H9 (cell line): Measurements from ENCODE around the gene KRTAP20-2. TPM values are rescaled to one million over a fixed set of nuclear protein-coding genes. Genes with fewer than 3 reads are reported as not detected.

Experiments used
- DNase-seq: peaks from one replicate; pipeline ENCODE4 v3.0.0-alpha.2; 2017
- H2AFZ ChIP-seq: one replicate; pipeline ENCODE4 v1.6.1; 2013; ENCODE audit warnings: mild to moderate bottlenecking, low read length, control low read depth, moderate library complexity
- H2AK5ac ChIP-seq: 2 replicates; pipeline ENCODE4 v1.6.1; 2013; ENCODE audit warnings: low read length, control low read depth, mixed read lengths; ENCODE audit not compliant: insufficient read length
- H2BK120ac ChIP-seq: one replicate; pipeline ENCODE4 v1.6.1; 2013; ENCODE audit warnings: low read depth, mild to moderate bottlenecking, low read length, control low read depth, inconsistent platforms; ENCODE audit not compliant: poor library complexity, severe bottlenecking
- H2BK12ac ChIP-seq: 2 replicates; pipeline ENCODE4 v1.6.1; 2013; ENCODE audit warnings: low read length, control low read depth, mixed read lengths, low read depth; ENCODE audit not compliant: insufficient read length
- H2BK15ac ChIP-seq: 2 replicates; pipeline ENCODE4 v1.6.1; 2013; ENCODE audit warnings: low read depth, low read length, control low read depth
- H2BK20ac ChIP-seq: one replicate; pipeline ENCODE4 v1.6.1; 2013; ENCODE audit warnings: low read depth, mild to moderate bottlenecking, low read length, control low read depth, inconsistent platforms; ENCODE audit not compliant: poor library complexity, severe bottlenecking
- H2BK5ac ChIP-seq: 2 replicates; pipeline ENCODE4 v1.6.1; 2013; ENCODE audit warnings: low read length, control low read depth, mixed read lengths; ENCODE audit not compliant: insufficient read length
- H3K14ac ChIP-seq: 2 replicates; pipeline ENCODE4 v1.6.1; 2013; ENCODE audit warnings: low read length, control low read depth; ENCODE audit not compliant: insufficient read depth
- H3K18ac ChIP-seq: 2 replicates; pipeline ENCODE4 v1.6.1; 2013; ENCODE audit warnings: low read depth, mild to moderate bottlenecking, mixed read lengths, low read length, control low read depth; ENCODE audit not compliant: insufficient read length
- H3K23ac ChIP-seq: 2 replicates; pipeline ENCODE4 v1.6.1; 2013; ENCODE audit warnings: low read length, control low read depth, mixed read lengths, low read depth; ENCODE audit not compliant: insufficient read length
- H3K23me2 ChIP-seq: 2 replicates; pipeline ENCODE4 v1.6.1; 2013; ENCODE audit warnings: low read depth, mild to moderate bottlenecking, mixed read lengths, low read length, control low read depth; ENCODE audit not compliant: insufficient read length, poor library complexity, severe bottlenecking
- H3K27ac ChIP-seq: 2 replicates; pipeline ENCODE4 v1.5.1; 2013; ENCODE audit warnings: low read length, control low read depth, mixed read lengths, low read depth; ENCODE audit not compliant: insufficient read length
- H3K27me3 ChIP-seq: 2 replicates; pipeline ENCODE4 v1.6.1; 2013; ENCODE audit warnings: low read length, control low read depth, inconsistent platforms; ENCODE audit not compliant: insufficient read depth
- H3K4ac ChIP-seq: 2 replicates; pipeline ENCODE4 v1.6.1; 2013; ENCODE audit warnings: low read depth, mild to moderate bottlenecking, control low read depth, inconsistent platforms, low read length, moderate library complexity
- H3K4me1 ChIP-seq: 2 replicates; pipeline ENCODE4 v1.6.1; 2013; ENCODE audit warnings: low read length, control low read depth, inconsistent platforms; ENCODE audit not compliant: insufficient read depth
- H3K4me2 ChIP-seq: 2 replicates; pipeline ENCODE4 v1.6.1; 2013; ENCODE audit warnings: low read length, control low read depth, mixed read lengths; ENCODE audit not compliant: insufficient read length, insufficient read depth
- H3K56ac ChIP-seq: 2 replicates; pipeline ENCODE4 v1.6.1; 2013; ENCODE audit warnings: low read depth, mild to moderate bottlenecking, mixed read lengths, low read length, control low read depth; ENCODE audit not compliant: insufficient read length
- H3K79me1 ChIP-seq: 2 replicates; pipeline ENCODE4 v1.6.1; 2013; ENCODE audit warnings: low read depth, mild to moderate bottlenecking, moderate library complexity, low read length, control low read depth, inconsistent platforms; ENCODE audit not compliant: insufficient read depth, poor library complexity, severe bottlenecking
- H3K79me2 ChIP-seq: 2 replicates; pipeline ENCODE4 v1.6.1; 2013; ENCODE audit warnings: low read length, control low read depth, inconsistent platforms; ENCODE audit not compliant: insufficient read depth
- H3K9ac ChIP-seq: 2 replicates; pipeline ENCODE4 v1.6.1; 2013; ENCODE audit warnings: low read length, control low read depth, mixed read lengths; ENCODE audit not compliant: insufficient read length; ENCODE audit errors: extremely low read depth
- H3K9me3 ChIP-seq: one replicate; pipeline ENCODE4 v1.6.1; 2013; ENCODE audit warnings: low read depth, low read length, inconsistent platforms; ENCODE audit not compliant: control insufficient read depth
- H3T11ph ChIP-seq: one replicate; pipeline ENCODE4 v1.6.1; 2013; ENCODE audit warnings: mild to moderate bottlenecking, low read length, control low read depth, inconsistent platforms
- H4K20me1 ChIP-seq: one replicate; pipeline ENCODE4 v1.6.1; 2013; ENCODE audit not compliant: control insufficient read depth, insufficient read length, insufficient read depth
- H4K5ac ChIP-seq: 2 replicates; pipeline ENCODE4 v1.6.1; 2013; ENCODE audit warnings: low read depth, mild to moderate bottlenecking, mixed read lengths, low read length, control low read depth; ENCODE audit not compliant: insufficient read length
- H4K8ac ChIP-seq: replicated peaks from 2 replicates; pipeline ENCODE4 v1.6.1; 2013; ENCODE audit warnings: low read length, control low read depth, mixed read lengths, low read depth; ENCODE audit not compliant: insufficient read length
- H4K91ac ChIP-seq: 2 replicates; pipeline ENCODE4 v1.6.1; 2013; ENCODE audit warnings: low read depth, mild to moderate bottlenecking, moderate library complexity, mixed read lengths, low read length, control low read depth; ENCODE audit not compliant: insufficient read length
- H3K27ac Mint-ChIP-seq, 3 experiments: 2 replicates in 2 of 3; 3 replicates in 1 of 3; pipeline ENCODE4 v1.8.0; 2020 to 2021; ENCODE audit warnings: mixed read lengths in 3 of 3, mild to moderate bottlenecking in 1 of 3, moderate library complexity in 1 of 3
- H3K27me3 Mint-ChIP-seq: 2 replicates; pipeline ENCODE4 v1.8.0; 2021; ENCODE audit warnings: low read depth, mild to moderate bottlenecking, moderate library complexity, mixed read lengths
- H3K36me3 Mint-ChIP-seq, 3 experiments: 2 replicates in 2 of 3; 3 replicates in 1 of 3; pipeline ENCODE4 v1.8.0; 2020 to 2021; ENCODE audit warnings: low read depth in 3 of 3, mixed read lengths in 3 of 3; ENCODE audit not compliant: insufficient read depth in 1 of 3
- H3K4me1 Mint-ChIP-seq, 2 experiments: 2 replicates each; pipeline ENCODE4 v1.8.0; 2020; ENCODE audit warnings: mixed read lengths in 2 of 2
- H3K4me3 Mint-ChIP-seq, 2 experiments: 2 replicates in 1 of 2; 3 replicates in 1 of 2; pipeline ENCODE4 v1.8.0; 2020 to 2021; ENCODE audit warnings: mild to moderate bottlenecking in 2 of 2, mixed read lengths in 2 of 2, moderate library complexity in 1 of 2
- H3K9me3 Mint-ChIP-seq, 2 experiments: 2 replicates in 1 of 2; 3 replicates in 1 of 2; pipeline ENCODE4 v1.8.0; 2020; ENCODE audit warnings: mild to moderate bottlenecking in 2 of 2, mixed read lengths in 2 of 2, moderate library complexity in 1 of 2
- WGBS: extraction: QIAGEN DNeasy Blood & Tissue Kit; methylation state at CpG from one replicate; pipeline ENCODE4 v1.1.7; 2013; ENCODE audit warnings: missing lambda C conversion rate, low lambda C conversion rate, mixed read lengths; ENCODE audit not compliant: insufficient read length; ENCODE audit errors: extremely low coverage; 5-methylcytosine and 5-hydroxymethylcytosine counted together
- total RNA-seq: library from RNA; stranded (reverse); gene quantifications from 2 replicates; pipeline ENCODE4 v1.2.1, GENCODE V29; 2021
- TF ChIP-seq, protein P1 (sequence below): fragments of 200-600 bp; sonication (generic); conservative IDR thresholded peaks from 3 replicates; pipeline ENCODE4 v1.8.0; 2021; ENCODE audit warnings: antibody characterized with exemption, mild to moderate bottlenecking

KRTAP20-2 gene
- total RNA-seq, 1 experiment from 2014 or later, result not detected

DNA sequence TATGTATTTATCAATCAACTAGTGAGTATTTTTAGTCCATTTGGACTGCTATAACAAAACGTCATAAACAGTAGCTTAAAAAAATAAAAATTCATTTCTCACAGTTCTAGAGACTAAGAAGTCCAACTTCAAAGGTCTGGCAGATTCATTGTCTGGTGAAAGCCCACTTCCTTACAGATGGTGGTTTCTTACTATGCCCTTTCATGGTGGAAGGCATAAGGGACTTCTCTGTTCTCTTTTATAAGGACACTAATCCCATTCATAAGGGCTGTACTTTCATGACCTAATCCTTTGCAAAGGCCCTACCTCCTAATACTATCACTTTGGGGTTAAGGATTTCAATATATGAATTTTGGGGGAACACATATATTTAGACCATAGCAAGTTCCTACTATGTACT lies 45.6 kb downstream of the KRTAP20-2 start:
- H3K9me3 ChIP-seq, result no peaks in the 10 kb centered on the region
- H2BK120ac ChIP-seq, result no peak overlapping the region
- no peak overlapping the region for H4K91ac ChIP-seq
- H3K4me1 ChIP-seq, result no peaks in the 10 kb centered on the region
- no peak for DNase-seq
- no peaks in the 10 kb centered on the region for H3K4me1 Mint-ChIP-seq
- H3K79me2 ChIP-seq, result no peaks in the 10 kb centered on the region
- H3K4me3 Mint-ChIP-seq, result no peak overlapping the region
- TF ChIP-seq, protein P1, sequence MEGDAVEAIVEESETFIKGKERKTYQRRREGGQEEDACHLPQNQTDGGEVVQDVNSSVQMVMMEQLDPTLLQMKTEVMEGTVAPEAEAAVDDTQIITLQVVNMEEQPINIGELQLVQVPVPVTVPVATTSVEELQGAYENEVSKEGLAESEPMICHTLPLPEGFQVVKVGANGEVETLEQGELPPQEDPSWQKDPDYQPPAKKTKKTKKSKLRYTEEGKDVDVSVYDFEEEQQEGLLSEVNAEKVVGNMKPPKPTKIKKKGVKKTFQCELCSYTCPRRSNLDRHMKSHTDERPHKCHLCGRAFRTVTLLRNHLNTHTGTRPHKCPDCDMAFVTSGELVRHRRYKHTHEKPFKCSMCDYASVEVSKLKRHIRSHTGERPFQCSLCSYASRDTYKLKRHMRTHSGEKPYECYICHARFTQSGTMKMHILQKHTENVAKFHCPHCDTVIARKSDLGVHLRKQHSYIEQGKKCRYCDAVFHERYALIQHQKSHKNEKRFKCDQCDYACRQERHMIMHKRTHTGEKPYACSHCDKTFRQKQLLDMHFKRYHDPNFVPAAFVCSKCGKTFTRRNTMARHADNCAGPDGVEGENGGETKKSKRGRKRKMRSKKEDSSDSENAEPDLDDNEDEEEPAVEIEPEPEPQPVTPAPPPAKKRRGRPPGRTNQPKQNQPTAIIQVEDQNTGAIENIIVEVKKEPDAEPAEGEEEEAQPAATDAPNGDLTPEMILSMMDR, result no peak
- H2BK12ac ChIP-seq, result no peak overlapping the region
- H2BK5ac ChIP-seq, result no peak overlapping the region
- no peak overlapping the region for H2AK5ac ChIP-seq
- no peak overlapping the region for H2AFZ ChIP-seq
- peaks cover 2% of the 10 kb centered on the region for H3K27me3 Mint-ChIP-seq
- no peak overlapping the region for H3K9ac ChIP-seq
- peaks cover 0 to 13% of the 10 kb centered on the region in 2 experiments; a peak in 2 of 5 replicates for H3K9me3 Mint-ChIP-seq
- no peaks in the 10 kb centered on the region for H3K23me2 ChIP-seq
- no peak overlapping the region for H3K23ac ChIP-seq
- H3K14ac ChIP-seq, result no peak overlapping the region
- no peak overlapping the region for H4K5ac ChIP-seq
- no peaks in the 10 kb centered on the region for H3K27me3 ChIP-seq
- no peak overlapping the region for H3K4me2 ChIP-seq
- no peak overlapping the region for H3K56ac ChIP-seq
- H4K8ac ChIP-seq, result no peak overlapping the region
- no peaks in the 10 kb centered on the region for H3K79me1 ChIP-seq
- H3K27ac Mint-ChIP-seq, result no peak overlapping the region
- H2BK15ac ChIP-seq, result no peak overlapping the region
- H3K18ac ChIP-seq, result no peak overlapping the region
- no peak overlapping the region for H3T11ph ChIP-seq
- H4K20me1 ChIP-seq, result no peaks in the 10 kb centered on the region
- no peak overlapping the region for H2BK20ac ChIP-seq
- WGBS, result no CpG with 5 or more reads among the region's 1 CpG
- peaks cover 0 to 22% (median 0%) of the 10 kb centered on the region in 3 experiments; a peak in 2 of 7 replicates for H3K36me3 Mint-ChIP-seq
- no peak overlapping the region for H3K27ac ChIP-seq
- no peak overlapping the region for H3K4ac ChIP-seq
